ENCODE data around the gene CIB2.
"Not testable (repeated sequence)": the region's sequence is repeated elsewhere in the genome, so short reads cannot be mapped to it uniquely, and the experiment has no call there.

CIB2 gene

GRCh38 chr15:78131295-78132061 is at the start of gene CIB2:
Gene CIB2 (minus strand): TSS chr15:78131445. CDS start chr15:78131215, 230 bp downstream.
- FAIRE-seq, result no peak

- no peak for FAIRE-seq
These were observed 48.7 kb upstream of the CIB2 start for GRCh38 chr15:78179906-78180305.

- FAIRE-seq, result no peak
These were observed 48.1 kb upstream of the CIB2 start for GRCh38 chr15:78179286-78179840.

DNA sequence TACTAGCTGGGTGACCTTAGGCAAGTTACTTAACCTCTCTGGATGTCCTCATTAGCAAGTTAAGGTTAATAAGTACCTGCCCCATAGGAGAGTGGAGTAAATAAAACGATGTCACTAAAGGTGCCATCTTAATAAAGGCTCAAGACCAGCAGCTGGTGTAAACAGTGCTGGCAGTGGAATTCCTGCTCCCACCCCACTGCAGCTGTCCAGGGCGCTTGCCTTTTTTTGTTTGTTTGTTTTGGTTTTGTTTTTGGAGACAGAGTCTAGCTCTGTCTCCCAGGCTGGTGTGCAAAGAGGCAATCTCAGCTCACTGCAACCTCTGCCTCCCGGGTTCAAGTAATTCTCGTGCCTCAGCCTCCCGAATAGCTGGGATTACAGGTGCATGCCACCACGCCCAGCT is 46.8 kb upstream of the CIB2 start:
- no peak for FAIRE-seq

GRCh38 chr15:78177447-78177873 is 46.2 kb upstream of the CIB2 start:
- FAIRE-seq, result no peak

DNA sequence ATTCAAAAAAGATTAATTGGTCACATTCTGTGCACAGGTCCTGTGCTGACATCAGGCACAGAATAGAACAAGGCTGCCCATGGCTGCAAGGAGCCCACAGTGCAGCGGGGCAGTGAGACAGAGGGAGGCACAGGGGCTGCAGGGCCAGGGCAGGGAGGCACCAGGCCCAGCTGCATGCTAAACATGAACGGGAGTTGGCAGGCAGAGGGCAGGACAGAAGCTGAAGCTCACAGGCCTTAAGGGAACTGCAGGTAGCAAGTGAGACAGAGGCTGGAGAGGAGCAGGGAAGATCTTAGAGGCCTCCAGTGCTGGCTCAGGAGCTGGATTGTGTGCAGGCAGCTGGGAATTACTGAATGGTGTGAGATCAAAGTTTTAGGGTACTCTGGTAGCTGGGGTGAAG is 44.1 kb upstream of the CIB2 start:
- FAIRE-seq, result no peak

- FAIRE-seq, result no peak
These were observed 43.2 kb upstream of the CIB2 start for GRCh38 chr15:78174401-78174800.

- FAIRE-seq, result no peak
These were observed 40.7 kb upstream of the CIB2 start for GRCh38 chr15:78171864-78172472.

- no peak for FAIRE-seq
These were observed 39.9 kb upstream of the CIB2 start for GRCh38 chr15:78170848-78171773.

- no peak for FAIRE-seq
These were observed 37.4 kb upstream of the CIB2 start for GRCh38 chr15:78168608-78169007.

DNA sequence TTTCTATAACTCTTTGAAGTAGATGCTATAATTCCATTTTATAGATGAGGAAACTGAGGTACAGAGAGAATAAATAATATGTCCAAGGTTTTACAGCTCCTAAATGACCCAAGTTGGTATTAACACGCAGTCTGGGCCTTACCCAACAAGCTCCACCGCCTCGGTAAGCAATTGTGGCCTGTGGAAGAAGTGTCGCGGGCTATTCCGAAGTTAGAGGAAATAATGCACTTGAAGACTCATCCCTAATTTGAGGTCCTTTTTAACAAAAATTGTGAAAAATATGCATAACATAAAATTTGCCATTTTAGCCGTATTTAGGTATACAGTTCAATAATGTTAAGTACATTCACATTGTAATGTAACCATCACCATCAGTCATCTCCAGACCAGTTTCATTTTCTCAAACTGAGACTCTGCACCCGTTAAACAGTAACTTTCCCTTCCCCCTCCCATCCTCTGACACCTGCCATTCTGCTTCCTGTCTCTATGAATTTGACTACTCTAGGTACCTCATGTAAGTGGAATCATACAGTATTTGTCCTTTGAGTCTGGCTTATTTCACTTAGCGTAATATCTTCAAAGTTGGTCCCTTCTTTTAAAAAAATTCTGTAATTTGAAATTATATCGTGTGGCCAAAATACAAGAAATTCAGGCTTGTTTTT is 36.1 kb upstream of the CIB2 start:
- FAIRE-seq, result no peak

- no peak for FAIRE-seq
These were observed 32.8 kb upstream of the CIB2 start for GRCh38 chr15:78164010-78164409.

- no peak for FAIRE-seq
These were observed 30.8 kb upstream of the CIB2 start for GRCh38 chr15:78162038-78162437.

- FAIRE-seq, result no peak
These were observed 28.1 kb upstream of the CIB2 start for GRCh38 chr15:78159395-78159794.

- FAIRE-seq, result no peak
These were observed 26.0 kb upstream of the CIB2 start for GRCh38 chr15:78157203-78157602.

DNA sequence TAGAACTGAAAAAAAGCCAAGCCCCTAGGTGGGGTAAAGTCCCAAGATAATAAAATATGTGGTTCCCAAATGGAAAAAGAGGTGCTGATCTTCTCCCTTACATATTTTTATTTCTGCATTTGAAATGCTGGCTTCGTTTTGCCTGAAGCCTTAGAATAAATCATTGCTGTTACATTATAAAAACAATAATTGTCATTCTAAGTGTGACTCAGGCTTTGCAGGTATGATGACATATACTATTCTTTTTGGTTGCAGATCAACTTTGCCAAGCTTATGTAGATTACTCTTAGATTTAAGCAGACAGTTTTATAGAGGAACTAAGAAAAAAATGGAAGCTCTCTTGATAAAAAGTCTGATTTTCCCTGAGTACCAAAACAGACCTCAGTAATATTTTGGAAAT is 25.4 kb upstream of the CIB2 start:
- FAIRE-seq, result no peak

DNA sequence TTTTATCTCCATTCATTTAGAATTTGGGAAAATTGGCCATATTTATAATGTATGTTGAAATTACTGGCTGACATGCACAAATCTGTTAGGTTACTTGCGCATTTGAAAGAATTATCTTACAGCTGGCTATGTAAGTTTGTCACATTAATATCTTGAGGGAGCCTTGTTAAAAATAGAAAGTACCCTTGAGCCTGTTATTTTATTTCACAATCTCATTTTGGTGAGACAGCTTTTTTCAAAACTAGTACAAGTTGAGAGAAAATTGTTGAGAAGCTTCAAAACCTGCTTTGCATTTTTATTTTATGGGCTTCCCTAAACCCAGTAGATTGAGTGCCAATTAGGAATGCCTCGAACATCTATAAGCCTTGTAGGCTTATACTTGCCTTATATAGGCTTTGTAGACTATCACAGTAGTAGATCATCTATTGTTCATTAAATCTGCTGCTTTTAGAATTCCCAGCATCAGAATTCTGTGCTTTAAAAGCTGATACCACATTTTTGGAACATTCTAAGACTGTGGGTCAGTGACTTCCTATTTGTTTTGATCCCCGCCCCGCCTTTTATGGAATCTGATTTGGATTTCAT is 24.2 kb upstream of the CIB2 start:
- no peak for FAIRE-seq

GRCh38 chr15:78154955-78155354 is 23.7 kb upstream of the CIB2 start:
- no peak for FAIRE-seq

DNA sequence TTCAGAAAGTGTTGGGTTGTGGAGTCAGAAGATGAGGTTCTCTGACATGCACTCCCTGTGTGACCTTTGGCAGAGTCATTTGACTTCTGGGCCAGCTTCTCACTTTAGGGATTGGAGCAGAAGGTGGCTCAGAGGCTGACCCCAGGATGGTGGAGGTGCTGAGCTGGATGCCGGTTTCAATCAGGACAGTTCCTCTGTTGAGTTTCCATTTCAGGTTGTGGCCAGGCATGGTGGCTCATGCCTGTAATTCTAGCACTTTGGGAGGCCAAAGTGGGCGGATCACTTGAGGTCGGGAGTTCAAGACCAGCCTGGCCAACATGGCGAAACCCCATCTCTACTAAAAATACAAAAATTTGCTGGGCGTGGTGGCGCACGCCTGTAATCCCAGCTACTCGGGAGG is 19.8 kb upstream of the CIB2 start:
- FAIRE-seq, result not testable (repeated sequence)

- no peak for FAIRE-seq
These were observed 18.8 kb upstream of the CIB2 start for GRCh38 chr15:78149805-78150751.
